Activated CD4-positive, alpha-beta T cell treated with anti-CD3 and anti-CD28 coated beads, Interleukin-2, amount 50 U/mL, for 1 hour (primary cell): ENCODE results near the gene ACTN4.

Experiments used
- DNase-seq: peaks from one replicate; pipeline ENCODE4 v3.0.0-alpha.2; 2020

The ACTN4 gene

GRCh38 chr19:38713227-38713649 lies 65.8 kb downstream of the ACTN4 start:
- no peak for DNase-seq

GRCh38 chr19:38713865-38714264 lies 66.4 kb downstream of the ACTN4 start:
- DNase-seq = no peak

DNA sequence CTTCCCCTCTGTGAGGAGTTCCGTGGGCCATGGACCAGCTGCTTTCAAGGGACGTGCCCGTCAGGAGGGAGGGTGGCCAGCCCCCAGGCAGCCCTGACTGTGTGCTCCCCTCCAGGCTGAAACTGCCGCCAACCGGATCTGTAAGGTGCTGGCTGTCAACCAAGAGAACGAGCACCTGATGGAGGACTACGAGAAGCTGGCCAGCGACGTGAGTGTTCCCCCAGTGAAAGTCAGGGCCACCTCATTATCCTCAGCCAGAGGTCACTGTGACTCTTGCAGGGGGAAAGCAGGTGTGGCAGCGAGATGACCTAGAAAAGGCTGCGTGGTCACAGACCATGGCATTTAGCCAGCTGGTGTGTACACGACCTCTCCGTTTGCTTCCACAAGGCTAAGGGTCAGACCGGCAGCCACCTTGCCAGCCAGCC lies 66.9 kb downstream of the ACTN4 start:
- no peak for DNase-seq

- DNase-seq = no peak
Measured at GRCh38 chr19:38715555-38715954, 68.1 kb downstream of the ACTN4 start.

- DNase-seq = no peak
Measured at GRCh38 chr19:38717051-38717450, 69.6 kb downstream of the ACTN4 start.

DNA sequence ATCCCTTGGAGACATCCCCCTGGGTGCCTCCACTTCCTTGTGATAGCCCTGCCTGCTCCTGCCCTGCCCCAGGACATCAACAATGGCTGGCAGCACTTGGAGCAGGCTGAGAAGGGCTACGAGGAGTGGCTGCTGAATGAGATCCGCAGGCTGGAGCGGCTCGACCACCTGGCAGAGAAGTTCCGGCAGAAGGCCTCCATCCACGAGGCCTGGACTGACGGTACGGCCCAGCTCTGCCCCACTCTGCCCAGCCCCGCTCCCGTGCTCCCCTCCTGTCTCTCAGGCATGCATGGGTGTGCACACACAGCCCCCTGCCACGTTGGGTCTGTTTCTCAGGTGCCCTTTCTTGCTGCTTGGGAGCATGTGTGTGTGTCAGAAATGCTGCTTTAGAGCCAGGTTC lies 70.4 kb downstream of the ACTN4 start:
- DNase-seq = no peak

GRCh38 chr19:38718747-38719543 lies 71.5 kb downstream of the ACTN4 start:
- DNase-seq = no peak

- DNase-seq = no peak
Measured at GRCh38 chr19:38719761-38720558, 72.5 kb downstream of the ACTN4 start.

GRCh38 chr19:38720559-38721236 lies 73.2 kb downstream of the ACTN4 start:
- no peak for DNase-seq

GRCh38 chr19:38721496-38721895 lies 74.0 kb downstream of the ACTN4 start:
- DNase-seq = no peak

GRCh38 chr19:38721979-38722773 lies 74.7 kb downstream of the ACTN4 start:
- DNase-seq = no peak

GRCh38 chr19:38722947-38723605 lies 75.6 kb downstream of the ACTN4 start:
- no peak for DNase-seq

- no peak for DNase-seq
Measured at GRCh38 chr19:38723606-38723965, 76.1 kb downstream of the ACTN4 start.

DNA sequence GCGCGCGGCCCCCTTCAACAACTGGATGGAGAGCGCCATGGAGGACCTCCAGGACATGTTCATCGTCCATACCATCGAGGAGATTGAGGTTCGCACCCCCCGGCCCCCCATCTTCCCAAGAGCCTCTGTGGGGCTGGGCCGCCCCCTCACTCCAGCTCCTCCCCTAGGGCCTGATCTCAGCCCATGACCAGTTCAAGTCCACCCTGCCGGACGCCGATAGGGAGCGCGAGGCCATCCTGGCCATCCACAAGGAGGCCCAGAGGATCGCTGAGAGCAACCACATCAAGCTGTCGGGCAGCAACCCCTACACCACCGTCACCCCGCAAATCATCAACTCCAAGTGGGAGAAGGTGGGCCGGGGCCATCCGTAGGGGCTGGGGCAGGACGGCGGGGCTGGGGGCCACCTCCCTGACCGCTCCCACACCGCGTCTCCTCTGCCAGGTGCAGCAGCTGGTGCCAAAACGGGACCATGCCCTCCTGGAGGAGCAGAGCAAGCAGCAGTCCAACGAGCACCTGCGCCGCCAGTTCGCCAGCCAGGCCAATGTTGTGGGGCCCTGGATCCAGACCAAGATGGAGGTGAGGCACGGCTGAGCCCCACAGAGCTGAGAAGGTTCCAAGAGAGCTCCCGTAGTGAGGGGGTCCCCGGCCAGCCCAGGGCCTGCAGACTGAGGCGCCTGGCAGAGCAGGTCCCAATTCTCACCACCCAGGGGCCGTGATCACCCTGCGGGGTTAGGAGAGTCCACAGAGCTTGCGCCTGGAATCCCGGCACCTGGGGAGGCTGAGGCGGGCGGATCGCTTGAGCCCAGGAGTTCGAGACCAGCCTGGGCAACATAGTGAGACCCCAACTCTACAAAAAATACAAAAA lies 76.8 kb downstream of the ACTN4 start:
- DNase-seq = no peak

- no peak for DNase-seq
Measured at GRCh38 chr19:38725469-38726283, 78.2 kb downstream of the ACTN4 start.

DNA sequence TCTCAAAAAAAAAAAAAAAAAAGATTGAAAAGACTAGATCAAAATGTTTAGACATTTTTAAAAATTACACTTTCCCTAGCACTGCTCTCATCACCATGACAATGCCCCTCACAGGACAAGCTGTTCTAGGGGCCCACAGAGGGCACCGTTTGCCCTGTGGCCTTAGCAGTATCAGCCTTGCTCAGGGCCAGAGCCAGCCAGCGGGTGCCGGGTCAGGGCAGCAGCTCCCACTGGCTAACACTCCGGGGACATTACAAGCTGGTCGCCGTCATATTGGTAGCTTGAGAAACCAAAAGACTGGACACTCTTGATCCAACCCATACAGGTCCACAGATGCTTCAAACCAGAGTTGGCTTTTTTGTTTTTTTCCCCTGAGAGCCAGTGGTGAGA lies 78.8 kb downstream of the ACTN4 start:
- DNase-seq = no peak

DNA sequence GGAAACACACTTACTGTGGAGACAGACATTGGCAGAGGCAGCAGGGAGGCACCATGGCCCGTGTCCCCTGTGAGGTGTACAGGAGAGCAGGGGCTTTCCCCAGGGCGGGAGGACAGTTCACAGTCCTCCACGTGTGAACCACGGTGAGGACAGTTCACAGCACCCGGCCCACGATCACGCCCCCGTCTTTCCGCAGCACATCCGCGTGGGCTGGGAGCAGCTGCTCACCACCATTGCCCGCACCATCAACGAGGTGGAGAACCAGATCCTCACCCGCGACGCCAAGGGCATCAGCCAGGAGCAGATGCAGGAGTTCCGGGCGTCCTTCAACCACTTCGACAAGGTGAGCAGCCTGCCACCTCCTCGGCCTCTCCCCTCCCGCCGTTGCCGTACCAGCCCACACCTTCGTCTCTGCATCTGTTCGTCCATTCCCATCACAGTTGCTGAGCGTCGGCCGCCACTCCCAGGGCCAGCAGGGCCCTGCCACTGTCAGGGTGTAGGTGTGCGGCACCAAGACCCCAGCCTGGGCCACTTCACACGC lies 79.4 kb downstream of the ACTN4 start:
- DNase-seq = no peak

DNA sequence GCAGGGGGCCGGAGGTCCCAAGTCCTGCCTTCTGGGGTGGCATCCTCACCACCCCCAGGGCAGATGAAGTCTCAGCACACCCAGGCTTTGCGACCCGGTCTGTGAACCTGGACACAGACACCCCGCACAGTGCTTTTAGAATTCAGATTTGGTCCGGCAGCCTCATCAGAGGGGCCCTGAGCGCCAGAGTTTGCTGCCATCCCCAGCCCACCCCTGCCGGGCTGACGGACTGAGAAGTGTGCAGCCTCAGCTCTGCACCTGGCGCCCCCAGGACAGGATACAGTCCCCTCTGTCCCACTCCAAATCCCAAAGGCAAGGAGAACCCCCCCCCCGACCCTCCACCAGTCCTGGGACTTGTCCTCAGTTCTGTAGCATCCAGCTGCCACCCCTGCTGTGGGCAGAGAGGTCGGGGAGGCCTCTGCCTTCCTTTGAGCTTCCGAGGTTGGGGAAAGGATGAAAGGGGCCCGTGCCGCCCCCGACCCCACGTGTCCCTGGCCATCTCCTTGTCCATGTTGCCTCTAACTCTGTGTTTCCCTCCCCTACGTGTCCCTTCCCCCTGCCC lies 79.9 kb downstream of the ACTN4 start:
- no peak for DNase-seq

DNA sequence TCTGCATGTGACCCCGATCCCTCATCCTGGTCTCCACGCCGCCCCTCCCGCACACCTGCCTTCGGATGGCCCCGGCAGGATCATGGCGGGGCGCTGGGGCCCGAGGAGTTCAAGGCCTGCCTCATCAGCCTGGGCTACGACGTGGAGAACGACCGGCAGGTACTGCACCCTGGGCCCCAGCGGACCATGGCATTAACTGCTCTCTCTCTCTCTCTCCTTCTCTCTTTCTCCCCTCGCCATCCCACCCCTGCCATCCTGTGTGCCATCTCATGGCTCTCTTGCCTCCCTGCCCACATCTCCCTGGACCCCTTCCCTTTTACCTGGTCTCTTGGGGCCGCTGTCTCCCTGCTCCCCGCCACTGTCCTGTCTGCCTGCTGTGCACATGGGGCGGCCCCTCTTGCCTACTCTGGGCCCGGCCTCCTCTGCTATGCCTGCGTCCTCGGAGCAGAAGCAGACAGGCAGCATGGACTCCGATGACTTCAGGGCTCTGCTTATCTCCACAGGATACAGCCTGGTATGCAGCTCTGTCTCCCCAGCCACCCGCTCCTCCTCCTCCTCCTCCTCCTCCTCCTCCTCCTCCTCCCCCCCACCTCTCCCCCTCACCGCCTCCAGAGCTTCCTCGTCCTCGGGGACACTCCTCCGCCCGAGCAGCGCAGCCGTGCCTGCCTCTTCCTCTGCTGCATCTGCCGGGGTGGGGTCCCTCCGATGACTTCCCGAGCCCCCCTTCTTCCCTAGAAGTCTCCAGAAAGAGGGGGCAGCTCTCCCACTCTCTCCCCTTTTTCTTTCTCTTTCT lies 80.6 kb downstream of the ACTN4 start:
- DNase-seq = no peak
